Upper lobe of right lung (tissue), 1 donor: Measurements from ENCODE around the gene NECTIN4. TPM values are rescaled to one million over a fixed set of nuclear protein-coding genes. Genes with fewer than 3 reads are reported as not detected.
"Not testable (repeated sequence)": the region's sequence is repeated elsewhere in the genome, so short reads cannot be mapped to it uniquely, and the experiment has no call there.

Experiments used
- ATAC-seq: fragments of 200-7000 bp; cut with Tn5 transposase; one replicate; pipeline ENCODE4 v1.9.1; 2020; ENCODE audit warnings: mild to moderate bottlenecking, moderate library complexity
- DNase-seq: peaks from one replicate; pipeline ENCODE4 v3.0.0-alpha.2; 2020
- H3K27ac ChIP-seq: fragments of 200-600 bp; one replicate; pipeline ENCODE4 v1.8.0; 2022
- H3K27me3 ChIP-seq: fragments of 200-600 bp; one replicate; pipeline ENCODE4 v1.8.0; 2022; ENCODE audit warnings: mild to moderate bottlenecking
- H3K36me3 ChIP-seq: fragments of 200-600 bp; one replicate; pipeline ENCODE4 v1.8.0; 2022
- H3K4me1 ChIP-seq: fragments of 200-600 bp; one replicate; pipeline ENCODE4 v1.8.0; 2022
- H3K4me3 ChIP-seq: fragments of 200-600 bp; one replicate; pipeline ENCODE4 v1.8.0; 2022; ENCODE audit warnings: mild to moderate bottlenecking
- H3K9me3 ChIP-seq: fragments of 200-600 bp; one replicate; pipeline ENCODE4 v1.8.0; 2022
- intact Hi-C: fragments of 100-400 bp; cut with DNase I; formaldehyde crosslinking; loops from one replicate; pipeline ENCODE4 v1.11.0; 2022
- total RNA-seq: library from RNA; stranded (reverse); fragmentation: NEBNext Ultra II Directional; extraction: Animal tissue kit (Norgen Biotek cat#: 25700); gene quantifications from one replicate; pipeline ENCODE4 v1.2.1, GENCODE V29; 2021
- TF ChIP-seq, protein P1 (sequence below): fragments of 200-600 bp; IDR thresholded peaks from one replicate; pipeline ENCODE4 v1.8.0; 2022; ENCODE audit warnings: antibody characterized with exemption
- donor health status: DM: no; HTN: yes; CAD: no; lungs with severe emphysema.

NECTIN4 gene
- total RNA-seq, 1 donor from 2014 or later: 5.4 TPM

- no peaks in the 10 kb centered on the region for H3K27me3 ChIP-seq
- DNase-seq: no peak
- no peak overlapping the region for H3K27ac ChIP-seq
- H3K4me1 ChIP-seq: peaks cover 10% of the 10 kb centered on the region
- H3K36me3 ChIP-seq: no peaks in the 10 kb centered on the region
- H3K9me3 ChIP-seq: no peaks in the 10 kb centered on the region
- TF ChIP-seq, protein P1, sequence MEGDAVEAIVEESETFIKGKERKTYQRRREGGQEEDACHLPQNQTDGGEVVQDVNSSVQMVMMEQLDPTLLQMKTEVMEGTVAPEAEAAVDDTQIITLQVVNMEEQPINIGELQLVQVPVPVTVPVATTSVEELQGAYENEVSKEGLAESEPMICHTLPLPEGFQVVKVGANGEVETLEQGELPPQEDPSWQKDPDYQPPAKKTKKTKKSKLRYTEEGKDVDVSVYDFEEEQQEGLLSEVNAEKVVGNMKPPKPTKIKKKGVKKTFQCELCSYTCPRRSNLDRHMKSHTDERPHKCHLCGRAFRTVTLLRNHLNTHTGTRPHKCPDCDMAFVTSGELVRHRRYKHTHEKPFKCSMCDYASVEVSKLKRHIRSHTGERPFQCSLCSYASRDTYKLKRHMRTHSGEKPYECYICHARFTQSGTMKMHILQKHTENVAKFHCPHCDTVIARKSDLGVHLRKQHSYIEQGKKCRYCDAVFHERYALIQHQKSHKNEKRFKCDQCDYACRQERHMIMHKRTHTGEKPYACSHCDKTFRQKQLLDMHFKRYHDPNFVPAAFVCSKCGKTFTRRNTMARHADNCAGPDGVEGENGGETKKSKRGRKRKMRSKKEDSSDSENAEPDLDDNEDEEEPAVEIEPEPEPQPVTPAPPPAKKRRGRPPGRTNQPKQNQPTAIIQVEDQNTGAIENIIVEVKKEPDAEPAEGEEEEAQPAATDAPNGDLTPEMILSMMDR: no peak
- no peak for ATAC-seq
- intact Hi-C loops: no loop called here
- H3K4me3 ChIP-seq: no peak overlapping the region
Observed at GRCh38 chr1:161033751-161034150, 55.6 kb downstream of the NECTIN4 start.

DNA sequence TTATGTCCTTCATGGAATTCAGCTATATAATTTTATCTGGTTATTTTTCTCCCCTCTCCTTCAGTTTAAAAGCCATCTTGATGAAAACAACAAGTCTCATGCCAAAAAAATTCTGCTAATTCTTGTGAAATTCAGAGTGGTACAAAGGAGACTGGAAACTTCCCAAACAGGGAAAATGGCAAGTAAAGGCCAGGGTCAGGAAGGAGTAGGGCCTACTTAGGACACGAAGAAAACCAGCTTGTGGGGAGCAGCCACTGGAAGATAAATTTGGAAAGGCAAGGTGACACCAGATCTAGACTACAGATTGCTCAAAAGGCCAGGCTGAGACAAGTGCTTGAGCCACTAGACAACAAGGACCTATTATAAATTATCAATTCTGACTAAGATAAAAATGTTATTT lies 56.9 kb downstream of the NECTIN4 start:
- no peak for ATAC-seq
- H3K4me1 ChIP-seq: peaks cover 10% of the 10 kb centered on the region
- TF ChIP-seq, protein P1: no peak
- no peaks in the 10 kb centered on the region for H3K9me3 ChIP-seq
- H3K27me3 ChIP-seq: no peaks in the 10 kb centered on the region
- intact Hi-C loops: no loop called here
- H3K36me3 ChIP-seq: no peaks in the 10 kb centered on the region
- no peak overlapping the region for H3K4me3 ChIP-seq
- no peak overlapping the region for H3K27ac ChIP-seq
- no peak for DNase-seq

DNA sequence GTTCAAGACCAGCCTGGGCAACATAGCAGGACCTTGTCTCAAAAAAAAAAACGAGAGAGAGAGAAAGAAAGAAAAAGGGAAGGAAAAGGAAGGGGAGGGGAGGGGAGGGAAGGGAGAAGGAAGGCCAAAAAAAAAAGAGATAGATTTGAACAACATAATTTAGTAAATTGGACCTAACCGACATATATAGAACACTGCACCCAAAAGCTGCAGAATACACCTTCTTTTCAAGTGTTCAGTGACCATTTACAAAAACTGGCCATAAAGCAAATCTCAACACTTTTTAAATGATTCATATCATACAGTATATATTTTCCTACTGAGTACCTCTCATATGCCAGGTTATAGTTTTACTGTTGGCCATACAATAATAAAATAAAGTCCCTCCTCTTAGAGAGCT lies 57.5 kb downstream of the NECTIN4 start:
- Histone ChIP-seq H3K36me3 (no peaks in the 10 kb centered on the region), H3K27me3 (no peaks in the 10 kb centered on the region), H3K4me3 (no peak overlapping the region), H3K9me3 (no peaks in the 10 kb centered on the region), H3K4me1 (peaks cover 10% of the 10 kb centered on the region), H3K27ac (no peak overlapping the region)
- intact Hi-C loops: no loop called here
- ATAC-seq: no peak
- DNase-seq: no peak
- TF ChIP-seq, protein P1: no peak

DNA sequence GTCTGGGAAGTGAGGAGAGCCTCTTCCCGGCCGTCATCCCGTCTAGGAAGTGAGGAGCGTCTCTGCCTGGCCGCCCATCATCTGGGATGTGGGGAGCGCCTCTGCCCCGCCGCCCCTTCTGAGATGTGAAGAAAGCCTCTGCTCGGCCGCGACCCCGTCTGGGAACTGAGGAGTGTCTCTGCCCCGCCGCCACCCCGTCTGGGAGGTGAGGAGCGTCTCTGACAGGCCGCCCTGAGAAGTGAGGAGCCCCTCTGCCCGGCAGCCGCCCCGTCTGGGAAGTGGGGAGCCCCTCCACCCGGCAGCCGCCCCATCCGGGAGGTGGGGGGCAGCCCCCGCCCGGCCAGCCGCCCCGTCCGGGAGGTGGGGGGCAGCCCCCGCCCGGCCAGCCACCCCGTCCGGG lies 59.9 kb downstream of the NECTIN4 start:
- H3K27me3 ChIP-seq, H3K36me3 ChIP-seq, ATAC-seq, intact Hi-C loops, H3K9me3 ChIP-seq, H3K27ac ChIP-seq, H3K4me3 ChIP-seq: not testable (repeated sequence)
- peak; percentile 32 for DNase-seq
- H3K4me1 ChIP-seq: peaks cover 10% of the 10 kb centered on the region

- H3K27ac ChIP-seq, H3K4me1 ChIP-seq, H3K9me3 ChIP-seq, H3K27me3 ChIP-seq, ATAC-seq, intact Hi-C loops, H3K36me3 ChIP-seq, DNase-seq, H3K4me3 ChIP-seq: not testable (repeated sequence)
Observed at GRCh38 chr1:161026954-161027353, 62.4 kb downstream of the NECTIN4 start.

- not testable (repeated sequence) for H3K4me3 ChIP-seq, ATAC-seq
- DNase-seq: peak; percentile 13
Observed at GRCh38 chr1:161022432-161022831, 66.9 kb downstream of the NECTIN4 start.

GRCh38 chr1:161021970-161022353 lies 67.4 kb downstream of the NECTIN4 start:
- TF ChIP-seq, protein P1: no peak
- Histone ChIP-seq H3K4me3 (peak overlapping the region; percentile 69), H3K4me1 (peaks cover 44% of the 10 kb centered on the region), H3K27me3 (no peaks in the 10 kb centered on the region), H3K9me3 (no peaks in the 10 kb centered on the region), H3K27ac (peak overlapping the region; percentile 84), H3K36me3 (no peaks in the 10 kb centered on the region)
- ATAC-seq (no peak), DNase-seq (no peak)
- intact Hi-C loops: no loop called here

More at GRCh38 chr1:161022432-161022831, 66.9 kb downstream of the NECTIN4 start:
- H3K9me3 ChIP-seq, intact Hi-C loops, H3K27ac ChIP-seq, H3K36me3 ChIP-seq, H3K27me3 ChIP-seq: not testable (repeated sequence)
- H3K4me1 ChIP-seq: peaks cover 40% of the 10 kb centered on the region
